HG03442 (cell line): ENCODE data around the gene ANKDD1B.
"Not testable (repeated sequence)": the region's sequence is repeated elsewhere in the genome, so short reads cannot be mapped to it uniquely, and the experiment has no call there.

Experiments used
- ATAC-seq: cut with Tn5 transposase; IDR thresholded peaks from one replicate; pipeline ENCODE4 v1.9.1; 2021; ENCODE audit warnings: mild to moderate bottlenecking, moderate library complexity; ENCODE audit not compliant: unreplicated experiment

ANKDD1B gene

GRCh38 chr5:75695472-75696351, 84.5 kb downstream of the ANKDD1B start:
- ATAC-seq, result not testable (repeated sequence)

GRCh38 chr5:75701856-75702255, 90.6 kb downstream of the ANKDD1B start:
- ATAC-seq, result no peak

GRCh38 chr5:75706016-75706415, 94.8 kb downstream of the ANKDD1B start:
- no peak for ATAC-seq

- no peak for ATAC-seq
Measured at GRCh38 chr5:75706775-75707174, 95.5 kb downstream of the ANKDD1B start.

- ATAC-seq, result no peak
Measured at GRCh38 chr5:75707911-75708509, 96.8 kb downstream of the ANKDD1B start.

GRCh38 chr5:75710637-75711036, 99.4 kb downstream of the ANKDD1B start:
- ATAC-seq, result no peak

- no peak for ATAC-seq
Measured at GRCh38 chr5:75711151-75711550, 99.9 kb downstream of the ANKDD1B start.

GRCh38 chr5:75712091-75712490, 100.8 kb downstream of the ANKDD1B start:
- no peak for ATAC-seq

- ATAC-seq, result peak; percentile 1
Measured at GRCh38 chr5:75716715-75717081, 105.4 kb downstream of the ANKDD1B start.

GRCh38 chr5:75717082-75717922, 106.0 kb downstream of the ANKDD1B start, which contains the start of gene POC5:
TSS of gene POC5 (minus strand) at chr5:75717437. CDS start at chr5:75712937, 4,500 bp downstream.
- peak; percentile 94 for ATAC-seq

- no peak for ATAC-seq
Measured at GRCh38 chr5:75720882-75721281, 109.6 kb downstream of the ANKDD1B start.
